Measurements from ENCODE around the gene PPP1R37.
A peak's percentile ranks its signal among the peaks of the same experiment; 100 is the strongest.

PPP1R37 gene

GRCh38 chr19:45173816-45174215 lies 80.8 kb downstream of the PPP1R37 start:
- H3K9ac ChIP-seq (ENCODE audit: low read length): no peak overlapping the region
- no peak overlapping the region for H4K91ac ChIP-seq (ENCODE audit: low read length)
- no peak overlapping the region for H2BK15ac ChIP-seq (ENCODE audit: low read depth, poor library complexity, severe bottlenecking)
- no peak overlapping the region for H3K23ac ChIP-seq (ENCODE audit: low read length in 2 of 2)
- peaks cover 19% of the 10 kb centered on the region for H3K4me1 ChIP-seq (ENCODE audit: control insufficient read depth, insufficient read depth, low read depth, low read length)
- H4K8ac ChIP-seq (ENCODE audit: low read length): no peak overlapping the region
- no peak overlapping the region for H3K4me3 ChIP-seq (ENCODE audit: insufficient read depth in 1 of 2, low read depth in 1 of 2, low read length in 2 of 2)
- H2BK5ac ChIP-seq (ENCODE audit: low read depth, low read length, poor library complexity, severe bottlenecking): no peak overlapping the region
- peaks cover 0 to 2% of the 10 kb centered on the region in 2 experiments for H3K36me3 ChIP-seq (ENCODE audit: control insufficient read depth in 1 of 2, insufficient read depth in 2 of 2, low read depth in 1 of 2, low read length in 2 of 2)
- H3K4ac ChIP-seq (ENCODE audit: low read depth in 1 of 2, low read length in 2 of 2): no peak overlapping the region
- H3K18ac ChIP-seq (ENCODE audit: low read depth in 1 of 2, low read length in 2 of 2): no peak overlapping the region
- no peaks in the 10 kb centered on the region for H3K27me3 ChIP-seq (ENCODE audit: control insufficient read depth in 1 of 2, insufficient read depth in 1 of 2, low read length in 2 of 2)
- DNase-seq: peak; percentile 96
- H2AFZ ChIP-seq (ENCODE audit: low read depth, low read length): no peak overlapping the region
- H2AK5ac ChIP-seq (ENCODE audit: low read length, severe bottlenecking): no peak overlapping the region
- H3K27ac ChIP-seq (ENCODE audit: low read length, poor library complexity, severe bottlenecking): no peak overlapping the region
- H3K4me2 ChIP-seq (ENCODE audit: low read length, poor library complexity, severe bottlenecking): no peak overlapping the region
- no peaks in the 10 kb centered on the region for H3K9me3 ChIP-seq (ENCODE audit: control insufficient read depth, low read length)
- H3K14ac ChIP-seq (ENCODE audit: low read length in 2 of 2): no peak overlapping the region
- no peak overlapping the region for H2BK12ac ChIP-seq (ENCODE audit: low read length in 2 of 2)
- no peak overlapping the region for H2BK120ac ChIP-seq (ENCODE audit: low read depth, low read length)
- peaks cover 18% of the 10 kb centered on the region for H3K79me1 ChIP-seq (replicated peaks; ENCODE audit: low read length, poor library complexity, severe bottlenecking)
- WGBS: 60% methylated on average over 12 of the region's 12 CpGs

DNA sequence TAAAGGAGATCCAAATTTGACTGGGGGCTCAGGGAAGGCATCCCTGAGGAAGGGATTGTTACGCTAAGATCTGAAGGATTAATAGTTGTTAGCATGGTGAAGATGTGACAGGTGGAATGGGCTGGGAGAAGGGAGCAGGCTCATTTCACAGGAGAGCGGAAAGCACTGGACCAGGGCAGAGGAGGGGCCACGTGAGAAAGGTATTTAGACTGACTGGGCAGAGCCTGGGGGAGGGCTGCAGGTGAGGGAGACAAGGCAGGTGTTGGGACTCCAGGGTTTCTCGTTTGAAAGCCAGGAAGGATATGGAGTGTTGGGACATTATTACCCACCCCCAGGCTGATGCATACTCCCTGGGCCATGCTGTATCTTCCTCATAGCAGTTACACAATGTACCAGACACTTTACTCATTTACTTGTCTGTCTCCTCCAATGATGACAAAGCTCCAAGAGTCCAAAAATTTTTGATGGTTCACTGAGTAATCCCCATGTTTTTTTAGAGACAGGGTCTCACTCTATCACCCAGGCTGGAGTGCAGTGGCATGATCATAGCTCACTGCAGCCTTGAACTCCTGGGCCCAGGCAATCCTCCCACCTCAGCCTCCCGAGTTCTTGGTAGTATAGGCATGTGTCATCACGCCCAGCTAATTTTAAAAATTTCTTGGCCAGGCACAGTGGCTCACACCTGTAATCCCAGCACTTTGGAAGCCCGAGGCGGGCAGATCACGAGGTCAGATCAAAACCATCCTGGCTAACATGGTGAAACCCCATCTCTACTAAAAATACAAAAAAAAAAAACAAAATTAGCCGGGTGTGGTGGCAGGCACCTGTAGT lies 82.8 kb downstream of the PPP1R37 start:
- H2AK5ac ChIP-seq (ENCODE audit: low read length, severe bottlenecking): no peak overlapping the region
- peaks cover 19% of the 10 kb centered on the region for H3K79me1 ChIP-seq (replicated peaks; ENCODE audit: low read length, poor library complexity, severe bottlenecking)
- no peak overlapping the region for H3K4me3 ChIP-seq (ENCODE audit: insufficient read depth in 1 of 2, low read depth in 1 of 2, low read length in 2 of 2)
- H3K18ac ChIP-seq (ENCODE audit: low read depth in 1 of 2, low read length in 2 of 2): no peak overlapping the region
- H3K4me2 ChIP-seq (ENCODE audit: low read length, poor library complexity, severe bottlenecking): no peak overlapping the region
- 95% methylated on average over 8 of the region's 10 CpGs for WGBS
- H3K23ac ChIP-seq (ENCODE audit: low read length in 2 of 2): no peak overlapping the region
- H2AFZ ChIP-seq (ENCODE audit: low read depth, low read length): no peak overlapping the region
- H2BK120ac ChIP-seq (ENCODE audit: low read depth, low read length): no peak overlapping the region
- no peak overlapping the region for H3K4ac ChIP-seq (ENCODE audit: low read depth in 1 of 2, low read length in 2 of 2)
- no peak overlapping the region for H4K8ac ChIP-seq (ENCODE audit: low read length)
- no peak for DNase-seq
- no peaks in the 10 kb centered on the region for H3K27me3 ChIP-seq (ENCODE audit: control insufficient read depth in 1 of 2, insufficient read depth in 1 of 2, low read length in 2 of 2)
- peaks cover 32% of the 10 kb centered on the region for H3K4me1 ChIP-seq (ENCODE audit: control insufficient read depth, insufficient read depth, low read depth, low read length)
- H2BK15ac ChIP-seq (ENCODE audit: low read depth, poor library complexity, severe bottlenecking): no peak overlapping the region
- no peaks in the 10 kb centered on the region for H3K9me3 ChIP-seq (ENCODE audit: control insufficient read depth, low read length)
- H3K27ac ChIP-seq (ENCODE audit: low read length, poor library complexity, severe bottlenecking): no peak overlapping the region
- no peak overlapping the region for H3K9ac ChIP-seq (ENCODE audit: low read length)
- H4K91ac ChIP-seq (ENCODE audit: low read length): no peak overlapping the region
- H3K36me3 ChIP-seq (ENCODE audit: control insufficient read depth in 1 of 2, insufficient read depth in 2 of 2, low read depth in 1 of 2, low read length in 2 of 2): peaks cover 3 to 4% of the 10 kb centered on the region in 2 experiments
- no peak overlapping the region for H3K14ac ChIP-seq (ENCODE audit: low read length in 2 of 2)
- H2BK5ac ChIP-seq (ENCODE audit: low read depth, low read length, poor library complexity, severe bottlenecking): no peak overlapping the region
- no peak overlapping the region for H2BK12ac ChIP-seq (ENCODE audit: low read length in 2 of 2)

DNA sequence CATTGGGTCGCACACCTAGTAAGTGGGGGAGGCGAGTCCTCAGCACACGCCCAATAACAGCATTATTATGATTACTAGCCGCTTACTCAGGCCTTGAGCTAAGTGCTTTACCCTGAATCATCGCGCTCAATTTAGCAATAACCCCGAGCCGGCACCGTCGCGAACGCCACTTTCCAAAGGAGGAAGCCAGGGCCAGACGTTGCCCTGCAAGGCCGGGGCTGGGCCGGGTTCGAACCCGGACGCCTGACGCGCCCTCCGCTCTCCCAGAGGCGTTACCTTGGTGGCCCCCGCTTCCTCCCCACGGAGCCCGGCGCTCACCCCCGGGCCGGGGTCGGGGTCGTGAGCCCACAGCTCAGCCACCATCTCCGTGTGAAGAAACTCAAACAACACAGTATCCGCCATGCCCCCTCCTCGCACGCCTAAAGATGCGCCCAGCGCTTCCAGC lies 84.9 kb downstream of the PPP1R37 start, which contains the start of gene TRAPPC6A:
TSS of gene TRAPPC6A (minus strand) at position 421 of the 445 bp plus-strand sequence. CDS start at position 402, 19 bp downstream.
- Histone ChIP-seq H3K36me3 (ENCODE audit: control insufficient read depth in 1 of 2, insufficient read depth in 2 of 2, low read depth in 1 of 2, low read length in 2 of 2) (peaks cover 3 to 15% of the 10 kb centered on the region in 2 experiments), H2AK5ac (ENCODE audit: low read length, severe bottlenecking) (no peak within 1 kb of the TSS), H4K91ac (ENCODE audit: low read length) (peak within 1 kb of the TSS; percentile 23), H3K18ac (ENCODE audit: low read depth in 1 of 2, low read length in 2 of 2) (peak within 1 kb of the TSS; percentile 40 to 87), H2BK120ac (ENCODE audit: low read depth, low read length) (no peak within 1 kb of the TSS), H3K79me1 (replicated peaks; ENCODE audit: low read length, poor library complexity, severe bottlenecking) (peaks cover 27% of the 10 kb centered on the region), H2AFZ (ENCODE audit: low read depth, low read length) (peak within 1 kb of the TSS; percentile 79), H3K4ac (ENCODE audit: low read depth in 1 of 2, low read length in 2 of 2) (peak within 1 kb of the TSS; percentile 75 to 83), H2BK12ac (ENCODE audit: low read length in 2 of 2) (peak within 1 kb of the TSS; percentile 15 to 18), H3K4me2 (ENCODE audit: low read length, poor library complexity, severe bottlenecking) (peak within 1 kb of the TSS; percentile 94), H3K23ac (ENCODE audit: low read length in 2 of 2) (no peak within 1 kb of the TSS), H2BK15ac (ENCODE audit: low read depth, poor library complexity, severe bottlenecking) (peak within 1 kb of the TSS; percentile 78), H2BK5ac (ENCODE audit: low read depth, low read length, poor library complexity, severe bottlenecking) (no peak within 1 kb of the TSS), H4K8ac (ENCODE audit: low read length) (peak within 1 kb of the TSS; percentile 88), H3K4me3 (ENCODE audit: insufficient read depth in 1 of 2, low read depth in 1 of 2, low read length in 2 of 2) (peak within 1 kb of the TSS; percentile 81 to 99), H3K9ac (ENCODE audit: low read length) (peak within 1 kb of the TSS; percentile 98), H3K4me1 (ENCODE audit: control insufficient read depth, insufficient read depth, low read depth, low read length) (peaks cover 33% of the 10 kb centered on the region), H3K27me3 (ENCODE audit: control insufficient read depth in 1 of 2, insufficient read depth in 1 of 2, low read length in 2 of 2) (no peaks in the 10 kb centered on the region), H3K14ac (ENCODE audit: low read length in 2 of 2) (peak within 1 kb of the TSS in 1 of 2 experiments; percentile 86), H3K27ac (ENCODE audit: low read length, poor library complexity, severe bottlenecking) (peak within 1 kb of the TSS; percentile 92), H3K9me3 (ENCODE audit: control insufficient read depth, low read length) (no peaks in the 10 kb centered on the region)
- peak; percentile 89 for DNase-seq
- under 1% methylated on average over 36 of the region's 36 CpGs for WGBS

Data from mesenchymal stem cell (in vitro differentiated cells and primary cell).